ENCODE results near the gene PTPRN2.
A peak's percentile ranks its signal among the peaks of the same experiment; 100 is the strongest.

PTPRN2 gene

DNA sequence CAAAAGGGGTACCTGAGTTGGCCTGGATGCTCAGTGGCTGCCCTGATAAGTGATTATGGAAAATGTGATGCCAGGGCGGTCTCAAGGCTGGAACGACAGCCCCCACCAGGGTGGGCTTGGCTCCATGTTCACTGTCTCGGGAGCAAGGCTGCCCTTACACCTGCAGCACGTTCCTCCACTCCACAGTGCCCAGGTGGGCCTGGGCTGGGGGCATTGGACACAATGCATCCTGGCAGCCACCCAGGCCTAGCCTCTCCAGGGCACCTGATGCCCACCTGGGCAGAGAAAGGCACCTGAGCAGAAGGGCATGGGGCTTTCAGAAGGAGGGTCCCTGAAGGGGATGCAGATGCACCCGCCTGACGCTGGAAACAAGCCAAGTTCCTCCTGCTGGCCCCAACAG is 702.5 kb downstream of the PTPRN2 start:
- TF ChIP-seq CTCF (conservative IDR thresholded peaks at IDR 0.05; ENCODE audit: low read depth, low read length) = no peak
- no peak overlapping the region for H3K4me3 ChIP-seq (ENCODE audit: low read depth, low read length)
- DNase-seq (ENCODE audit: low read depth) = no peak

GRCh38 chr7:157884461-157885062 is 703.1 kb downstream of the PTPRN2 start:
- no peak overlapping the region for H3K4me3 ChIP-seq (ENCODE audit: low read depth, low read length)
- TF ChIP-seq CTCF (conservative IDR thresholded peaks at IDR 0.05; ENCODE audit: low read depth, low read length) = no peak
- no peak for DNase-seq (ENCODE audit: low read depth)

DNA sequence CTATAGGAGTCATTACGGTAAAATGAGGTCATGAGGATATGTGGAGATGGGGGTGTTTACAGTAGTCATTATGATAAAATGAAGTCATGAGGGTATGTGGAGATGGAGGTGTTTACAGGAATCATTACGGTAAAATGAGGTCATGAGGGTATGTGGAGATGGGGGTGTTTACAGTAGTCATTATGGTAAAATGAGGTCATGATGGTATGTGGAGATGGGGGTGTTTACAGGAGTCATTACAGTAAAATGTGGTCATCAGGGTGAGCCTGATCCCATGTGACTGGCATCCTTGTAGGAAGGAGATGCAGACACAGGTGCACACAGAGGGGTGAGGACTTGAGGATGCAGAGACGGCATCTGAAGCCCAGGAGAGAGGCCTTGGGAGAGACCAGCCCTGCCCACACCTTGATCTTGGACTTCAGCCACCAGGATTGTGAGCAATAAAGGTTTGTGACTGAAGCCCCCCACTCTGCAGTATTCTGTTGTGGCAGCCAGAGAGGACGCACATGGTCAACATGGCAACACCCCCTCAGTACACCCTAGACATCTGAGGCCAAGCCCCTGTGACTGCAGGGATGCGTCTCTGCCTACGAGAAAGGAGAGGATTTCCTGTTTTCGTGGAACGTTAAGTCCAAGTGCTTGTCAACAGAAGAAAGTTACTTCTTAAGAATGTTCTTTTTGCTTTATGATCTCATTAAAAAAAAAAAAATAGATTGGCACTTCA is 706.4 kb downstream of the PTPRN2 start:
- H3K4me3 ChIP-seq (ENCODE audit: low read depth, low read length) = no peak overlapping the region
- TF ChIP-seq CTCF (conservative IDR thresholded peaks at IDR 0.05; ENCODE audit: low read depth, low read length) = no peak
- no peak for DNase-seq (ENCODE audit: low read depth)

DNA sequence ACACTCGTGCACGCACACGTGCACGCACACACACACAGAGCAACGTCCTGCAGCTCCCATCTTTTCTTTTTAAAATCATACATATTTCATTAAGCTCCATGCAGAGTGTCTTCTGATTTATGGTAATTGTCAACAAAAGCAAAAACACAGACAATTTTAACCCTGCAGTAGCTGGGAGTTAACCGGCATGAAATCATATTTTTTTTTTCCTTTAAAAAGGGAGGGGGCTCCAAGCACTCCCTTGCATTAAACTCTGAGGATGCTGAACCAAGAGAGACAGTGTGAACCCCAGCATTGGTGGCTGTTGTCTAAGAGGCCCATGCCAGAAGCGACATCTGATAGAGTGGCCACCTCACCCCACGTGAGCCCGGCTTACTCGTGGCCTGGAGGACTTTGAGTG is 708.2 kb downstream of the PTPRN2 start:
- H3K4me3 ChIP-seq (ENCODE audit: low read depth, low read length) = no peak overlapping the region
- no peak for DNase-seq (ENCODE audit: low read depth)
- no peak for TF ChIP-seq CTCF (conservative IDR thresholded peaks at IDR 0.05; ENCODE audit: low read depth, low read length)

- TF ChIP-seq CTCF (conservative IDR thresholded peaks at IDR 0.05; ENCODE audit: low read depth, low read length) = no peak
- H3K4me3 ChIP-seq (ENCODE audit: low read depth, low read length) = no peak overlapping the region
- peak; percentile 1 for DNase-seq (ENCODE audit: low read depth)
Observed at GRCh38 chr7:157877298-157878090, 710.1 kb downstream of the PTPRN2 start.

DNA sequence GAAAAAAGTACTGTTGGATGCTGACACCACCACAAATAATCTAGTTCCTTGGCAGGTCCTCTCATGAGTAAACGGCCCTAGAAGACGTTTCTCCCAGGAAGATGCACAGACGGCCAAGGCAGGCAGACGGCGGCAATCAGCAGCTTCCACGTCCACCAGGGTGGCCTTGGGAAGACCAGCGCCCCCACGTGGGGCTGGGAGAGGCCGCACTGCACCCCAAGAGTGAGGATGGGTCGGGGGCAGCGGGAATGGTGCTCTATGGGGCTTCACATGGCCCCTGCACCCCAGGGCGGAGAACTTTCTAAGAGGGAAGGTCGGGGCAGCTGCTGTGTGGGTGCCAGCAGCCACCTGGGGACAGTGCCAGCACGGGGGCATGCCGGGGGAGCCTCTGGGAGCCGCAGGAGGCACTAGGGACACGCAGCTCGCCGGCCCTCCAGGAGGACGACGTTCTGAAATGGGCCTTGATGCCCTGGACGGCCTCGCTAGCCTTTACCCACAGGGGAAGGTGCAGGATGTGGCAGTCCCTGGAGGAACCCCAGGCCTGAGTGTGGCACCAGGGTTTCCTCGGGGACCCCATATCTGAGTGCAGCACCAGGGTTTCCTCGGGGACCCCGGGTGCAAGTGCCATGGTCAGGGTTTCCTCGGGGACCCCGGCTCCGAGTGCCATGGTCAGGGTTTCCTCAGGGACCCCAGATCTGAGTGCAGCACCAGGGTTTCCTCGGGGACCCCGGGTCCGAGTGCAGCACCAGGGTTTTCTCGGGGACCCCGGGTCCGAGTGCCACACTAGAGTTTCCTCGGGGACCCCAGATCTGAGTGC is 710.9 kb downstream of the PTPRN2 start:
- DNase-seq (ENCODE audit: low read depth) = no peak
- no peak for TF ChIP-seq CTCF (conservative IDR thresholded peaks at IDR 0.05; ENCODE audit: low read depth, low read length)
- H3K4me3 ChIP-seq (ENCODE audit: low read depth, low read length) = no peak overlapping the region

All from choroid plexus epithelial cell (primary cell).